Measurements from ENCODE around the gene ITGB1.
"Not testable (repeated sequence)": the region's sequence is repeated elsewhere in the genome, so short reads cannot be mapped to it uniquely, and the experiment has no call there.

Gene ITGB1

GRCh38 chr10:32929634-32930033 lies 28.4 kb downstream of the ITGB1 start:
- no peak for DNase-seq

- DNase-seq, result no peak
Measured at GRCh38 chr10:32927750-32928149, 30.3 kb downstream of the ITGB1 start.

GRCh38 chr10:32923849-32924248 lies 34.2 kb downstream of the ITGB1 start:
- DNase-seq, result no peak

- DNase-seq, result no peak
Measured at GRCh38 chr10:32923134-32923533, 34.9 kb downstream of the ITGB1 start.

- DNase-seq, result no peak
Measured at GRCh38 chr10:32922170-32922569, 35.9 kb downstream of the ITGB1 start.

- DNase-seq, result not testable (repeated sequence)
Measured at GRCh38 chr10:32917817-32918216, 40.2 kb downstream of the ITGB1 start.

GRCh38 chr10:32911285-32912016 lies 46.6 kb downstream of the ITGB1 start:
- DNase-seq, result no peak

GRCh38 chr10:32909970-32910369 lies 48.1 kb downstream of the ITGB1 start:
- not testable (repeated sequence) for DNase-seq

- no peak for DNase-seq
Measured at GRCh38 chr10:32909456-32909855, 48.6 kb downstream of the ITGB1 start.

- DNase-seq, result no peak
Measured at GRCh38 chr10:32906595-32906994, 51.4 kb downstream of the ITGB1 start.

GRCh38 chr10:32905466-32905865 lies 52.6 kb downstream of the ITGB1 start:
- no peak for DNase-seq

GRCh38 chr10:32901815-32902214 lies 56.2 kb downstream of the ITGB1 start:
- no peak for DNase-seq

- not testable (repeated sequence) for DNase-seq
Measured at GRCh38 chr10:32895200-32895968, 62.6 kb downstream of the ITGB1 start.

GRCh38 chr10:32893916-32894664 lies 63.9 kb downstream of the ITGB1 start:
- no peak for DNase-seq

GRCh38 chr10:32893434-32893833 lies 64.6 kb downstream of the ITGB1 start:
- DNase-seq, result no peak

- DNase-seq, result no peak
Measured at GRCh38 chr10:32891261-32891660, 66.8 kb downstream of the ITGB1 start.

- no peak for DNase-seq
Measured at GRCh38 chr10:32890444-32890843, 67.6 kb downstream of the ITGB1 start.

GRCh38 chr10:32889631-32890212 lies 68.3 kb downstream of the ITGB1 start:
- no peak for DNase-seq

- no peak for DNase-seq
Measured at GRCh38 chr10:32888161-32888927, 69.7 kb downstream of the ITGB1 start.

- no peak for DNase-seq
Measured at GRCh38 chr10:32887481-32887880, 70.5 kb downstream of the ITGB1 start.

- no peak for DNase-seq
Measured at GRCh38 chr10:32882076-32882475, 76.0 kb downstream of the ITGB1 start.

GRCh38 chr10:32878646-32879045 lies 79.4 kb downstream of the ITGB1 start:
- DNase-seq, result no peak
